GM18873 (cell line): Measurements from ENCODE around the gene LAMC1.
A peak's percentile ranks its signal among the peaks of the same experiment; 100 is the strongest.

ENCODE experiments used
- ATAC-seq: cut with Tn5 transposase; IDR thresholded peaks from one replicate; pipeline ENCODE4 v1.9.1; 2021; ENCODE audit warnings: mild to moderate bottlenecking, moderate library complexity, moderate number of reproducible peaks; ENCODE audit not compliant: unreplicated experiment, low FRiP score

The LAMC1 gene

GRCh38 chr1:183180218-183180617 lies 157.0 kb downstream of the LAMC1 start:
- ATAC-seq = no peak

GRCh38 chr1:183180634-183181056 lies 157.4 kb downstream of the LAMC1 start:
- no peak for ATAC-seq

GRCh38 chr1:183185941-183186490 lies 162.8 kb downstream of the LAMC1 start, which contains the start of gene LAMC2:
LAMC2 (plus strand) TSS chr1:183186264; CDS start chr1:183186353, 89 bp downstream.
- ATAC-seq = no peak

- no peak for ATAC-seq
Measured at GRCh38 chr1:183186841-183187240, 163.6 kb downstream of the LAMC1 start.

- ATAC-seq = no peak
Measured at GRCh38 chr1:183188240-183188639, 165.0 kb downstream of the LAMC1 start.

GRCh38 chr1:183191833-183192232 lies 168.6 kb downstream of the LAMC1 start:
- no peak for ATAC-seq

GRCh38 chr1:183193963-183194525 lies 170.8 kb downstream of the LAMC1 start:
- no peak for ATAC-seq

GRCh38 chr1:183194527-183195141 lies 171.4 kb downstream of the LAMC1 start:
- ATAC-seq = peak; percentile 96

GRCh38 chr1:183195142-183195574 lies 171.9 kb downstream of the LAMC1 start:
- ATAC-seq = peak; percentile 33
